Ishikawa (cell line): ENCODE measurements around the gene APOH.

Source experiments
- CEBPB ChIP-seq: IDR thresholded peaks from 2 replicates; pipeline ENCODE4 v1.6.1; 2012
- CREB1 ChIP-seq: IDR thresholded peaks from 2 replicates; pipeline ENCODE4 v1.6.1; 2012; ENCODE audit warnings: low read depth
- EGR1 ChIP-seq: IDR thresholded peaks from 2 replicates; pipeline ENCODE4 v1.6.1; 2012
- EP300 ChIP-seq: IDR thresholded peaks from 2 replicates; pipeline ENCODE4 v1.6.1; 2012; ENCODE audit warnings: borderline replicate concordance
- FOXM1 ChIP-seq: IDR thresholded peaks from 2 replicates; pipeline ENCODE4 v1.6.1; 2012; ENCODE audit warnings: low read depth, borderline replicate concordance
- NFIC ChIP-seq: IDR thresholded peaks from 2 replicates; pipeline ENCODE4 v1.6.1; 2012
- RAD21 ChIP-seq: IDR thresholded peaks from 2 replicates; pipeline ENCODE4 v1.6.1; 2012; ENCODE audit warnings: low read depth
- TAF1 ChIP-seq: IDR thresholded peaks from 2 replicates; pipeline ENCODE4 v1.6.1; 2012; ENCODE audit warnings: low read depth, mild to moderate bottlenecking
- TCF12 ChIP-seq: IDR thresholded peaks from 2 replicates; pipeline ENCODE4 v1.6.1; 2012; ENCODE audit warnings: low read depth
- TEAD4 ChIP-seq: IDR thresholded peaks from 2 replicates; pipeline ENCODE4 v1.6.1; 2012
- YY1 ChIP-seq: IDR thresholded peaks from 2 replicates; pipeline ENCODE4 v1.6.1; 2012; ENCODE audit warnings: low read depth
- ZBTB7A ChIP-seq: IDR thresholded peaks from 2 replicates; pipeline ENCODE4 v1.6.1; 2012; ENCODE audit warnings: low read depth
- TF ChIP-seq, protein P1 (sequence below): IDR thresholded peaks from 2 replicates; pipeline ENCODE4 v1.6.1; 2012; ENCODE audit warnings: low read depth, mild to moderate bottlenecking
- TF ChIP-seq, protein P2 (sequence below): IDR thresholded peaks from 2 replicates; pipeline ENCODE4 v1.6.1; 2012
- TF ChIP-seq, protein P3 (sequence below): IDR thresholded peaks from 2 replicates; pipeline ENCODE4 v1.6.1; 2012

The APOH gene

DNA sequence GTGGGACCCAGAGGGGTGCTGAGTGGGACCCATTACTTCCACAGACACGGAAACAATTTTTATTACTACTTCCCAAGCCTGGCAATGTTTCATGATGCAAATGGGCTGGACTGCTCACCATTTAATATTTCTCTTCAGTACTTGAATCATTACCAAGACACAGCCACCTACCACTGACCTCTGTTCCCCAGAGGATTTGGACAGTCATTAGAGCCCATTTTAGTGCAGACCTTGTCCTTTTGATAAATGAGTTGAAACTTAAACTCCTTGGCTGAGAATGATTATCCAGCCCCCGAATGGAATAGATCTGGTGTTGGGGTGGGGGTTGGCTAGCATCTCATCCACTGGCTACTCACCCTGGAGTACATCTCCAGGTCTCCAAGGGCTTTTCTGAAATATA is 33.6 kb upstream of the APOH start:
- TF ChIP-seq FOXM1 (no peak), EP300 (no peak), RAD21 (no peak), NFIC (no peak), TCF12 (no peak), EGR1 (no peak), TEAD4 (no peak), TAF1 (no peak), YY1 (no peak), ZBTB7A (no peak), CEBPB (no peak)
- TF ChIP-seq, protein P1, sequence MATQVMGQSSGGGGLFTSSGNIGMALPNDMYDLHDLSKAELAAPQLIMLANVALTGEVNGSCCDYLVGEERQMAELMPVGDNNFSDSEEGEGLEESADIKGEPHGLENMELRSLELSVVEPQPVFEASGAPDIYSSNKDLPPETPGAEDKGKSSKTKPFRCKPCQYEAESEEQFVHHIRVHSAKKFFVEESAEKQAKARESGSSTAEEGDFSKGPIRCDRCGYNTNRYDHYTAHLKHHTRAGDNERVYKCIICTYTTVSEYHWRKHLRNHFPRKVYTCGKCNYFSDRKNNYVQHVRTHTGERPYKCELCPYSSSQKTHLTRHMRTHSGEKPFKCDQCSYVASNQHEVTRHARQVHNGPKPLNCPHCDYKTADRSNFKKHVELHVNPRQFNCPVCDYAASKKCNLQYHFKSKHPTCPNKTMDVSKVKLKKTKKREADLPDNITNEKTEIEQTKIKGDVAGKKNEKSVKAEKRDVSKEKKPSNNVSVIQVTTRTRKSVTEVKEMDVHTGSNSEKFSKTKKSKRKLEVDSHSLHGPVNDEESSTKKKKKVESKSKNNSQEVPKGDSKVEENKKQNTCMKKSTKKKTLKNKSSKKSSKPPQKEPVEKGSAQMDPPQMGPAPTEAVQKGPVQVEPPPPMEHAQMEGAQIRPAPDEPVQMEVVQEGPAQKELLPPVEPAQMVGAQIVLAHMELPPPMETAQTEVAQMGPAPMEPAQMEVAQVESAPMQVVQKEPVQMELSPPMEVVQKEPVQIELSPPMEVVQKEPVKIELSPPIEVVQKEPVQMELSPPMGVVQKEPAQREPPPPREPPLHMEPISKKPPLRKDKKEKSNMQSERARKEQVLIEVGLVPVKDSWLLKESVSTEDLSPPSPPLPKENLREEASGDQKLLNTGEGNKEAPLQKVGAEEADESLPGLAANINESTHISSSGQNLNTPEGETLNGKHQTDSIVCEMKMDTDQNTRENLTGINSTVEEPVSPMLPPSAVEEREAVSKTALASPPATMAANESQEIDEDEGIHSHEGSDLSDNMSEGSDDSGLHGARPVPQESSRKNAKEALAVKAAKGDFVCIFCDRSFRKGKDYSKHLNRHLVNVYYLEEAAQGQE = no peak

DNA sequence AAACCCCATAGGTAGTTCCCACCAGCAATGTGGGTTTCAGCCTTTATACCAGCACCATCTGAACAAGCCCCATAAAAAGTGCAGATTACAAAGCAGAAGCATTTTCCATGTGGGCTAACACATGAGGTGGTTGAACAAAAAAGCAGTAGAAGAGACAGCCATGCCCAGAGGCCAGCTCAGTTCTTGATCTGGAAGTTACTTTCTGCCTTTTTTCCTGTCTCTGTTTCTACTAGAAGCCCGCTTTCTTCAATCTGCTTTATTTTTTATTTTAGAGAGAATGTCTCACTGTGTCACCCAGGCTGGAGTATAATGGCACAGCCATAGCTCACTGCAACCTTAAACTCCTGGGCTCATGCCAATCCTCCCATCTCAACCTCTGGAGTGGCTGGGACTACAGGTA is 31.5 kb upstream of the APOH start:
- TF ChIP-seq EGR1 (no peak), EP300 (no peak), RAD21 (no peak), YY1 (no peak), TEAD4 (no peak)
- TF ChIP-seq, protein P2, sequence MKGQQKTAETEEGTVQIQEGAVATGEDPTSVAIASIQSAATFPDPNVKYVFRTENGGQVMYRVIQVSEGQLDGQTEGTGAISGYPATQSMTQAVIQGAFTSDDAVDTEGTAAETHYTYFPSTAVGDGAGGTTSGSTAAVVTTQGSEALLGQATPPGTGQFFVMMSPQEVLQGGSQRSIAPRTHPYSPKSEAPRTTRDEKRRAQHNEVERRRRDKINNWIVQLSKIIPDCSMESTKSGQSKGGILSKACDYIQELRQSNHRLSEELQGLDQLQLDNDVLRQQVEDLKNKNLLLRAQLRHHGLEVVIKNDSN = no peak
- TF ChIP-seq, protein P3, sequence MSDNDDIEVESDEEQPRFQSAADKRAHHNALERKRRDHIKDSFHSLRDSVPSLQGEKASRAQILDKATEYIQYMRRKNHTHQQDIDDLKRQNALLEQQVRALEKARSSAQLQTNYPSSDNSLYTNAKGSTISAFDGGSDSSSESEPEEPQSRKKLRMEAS = no peak

DNA sequence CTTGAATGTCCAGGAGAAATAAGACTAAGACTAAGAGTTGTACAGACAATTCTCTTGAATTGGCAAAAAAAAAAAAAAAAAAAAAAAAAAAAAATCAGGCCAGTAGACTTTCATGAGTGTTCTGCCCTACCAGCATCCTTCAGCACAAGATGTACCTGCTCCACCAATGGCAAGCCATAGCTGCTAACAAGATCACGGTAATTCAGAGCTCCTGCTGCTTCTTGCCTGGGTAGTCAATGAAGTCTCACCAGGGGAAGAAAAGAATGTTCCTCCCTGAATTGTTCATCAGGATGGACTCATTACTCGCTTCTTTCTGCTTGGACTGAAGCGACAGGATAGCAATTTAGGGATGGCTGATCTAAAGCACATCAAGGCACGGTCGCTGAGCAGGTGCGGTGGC is 31.1 kb upstream of the APOH start:
- TF ChIP-seq RAD21 = no peak
- TF ChIP-seq ZBTB7A = no peak

DNA sequence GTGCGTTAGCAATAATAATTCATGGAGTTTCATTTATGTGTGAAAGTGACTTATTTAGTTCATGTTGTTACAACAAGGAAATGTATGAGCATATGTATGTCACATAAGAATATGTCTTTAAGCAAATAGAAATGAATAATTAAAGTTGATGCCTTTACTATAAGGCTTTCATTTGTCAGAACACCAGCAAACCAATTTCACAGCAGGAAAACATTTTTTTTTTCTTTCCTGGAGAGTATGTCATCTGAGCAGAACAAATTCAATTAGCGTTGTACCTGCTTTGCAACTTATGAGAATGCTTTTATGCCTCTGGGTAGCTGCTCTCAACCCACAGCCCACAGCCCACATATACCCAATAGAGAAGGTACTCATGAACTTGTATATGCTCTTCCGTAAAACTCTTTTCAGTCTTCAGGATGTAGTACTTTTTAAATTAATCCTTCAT is 26.3 kb upstream of the APOH start:
- TF ChIP-seq, protein P3 = no peak
- TF ChIP-seq CREB1 (no peak), NFIC (0 out of 2 replicates have a peak, but pooled peaks have one; percentile 17)

DNA sequence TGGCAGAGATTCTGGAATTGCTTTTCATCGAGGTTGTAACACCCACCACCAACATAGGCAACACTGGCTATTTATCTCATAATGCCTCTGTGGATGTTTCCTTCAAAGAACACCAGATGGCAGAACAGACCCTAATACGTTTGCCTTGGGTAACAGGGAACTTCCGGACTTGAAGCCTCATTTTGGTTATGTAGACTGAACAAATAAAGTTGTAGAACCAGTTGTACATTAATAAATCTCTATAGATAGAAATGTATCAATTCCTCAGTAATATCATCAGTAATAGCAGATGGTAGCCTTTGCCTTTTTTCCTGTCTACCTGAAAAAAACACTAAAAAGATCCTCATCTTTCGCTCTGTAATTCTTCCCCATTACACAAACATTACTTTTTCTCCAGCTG is 25.9 kb upstream of the APOH start:
- TF ChIP-seq, protein P2 = no peak
- TF ChIP-seq RAD21 = peak; percentile 91

DNA sequence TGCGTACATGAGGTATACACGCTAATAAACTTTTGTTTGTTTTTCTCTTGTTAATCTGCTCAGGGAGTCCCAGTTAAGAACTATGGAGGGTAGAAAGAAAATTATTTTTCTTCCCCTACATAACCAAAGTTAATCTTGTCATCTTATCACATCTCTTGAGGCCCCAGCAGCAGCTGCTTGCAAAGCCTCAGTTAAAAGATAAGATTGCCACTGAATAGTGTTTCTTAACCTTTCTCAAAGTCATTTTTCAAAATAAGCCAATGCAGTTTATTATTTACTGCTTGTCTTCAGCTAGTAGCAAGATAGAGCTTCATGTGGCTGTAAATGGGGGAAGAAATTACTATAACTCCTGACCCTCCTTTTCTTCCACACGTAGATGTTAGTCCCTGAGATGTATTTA is 21.5 kb upstream of the APOH start:
- TF ChIP-seq ZBTB7A = no peak
- TF ChIP-seq, protein P2 = no peak
- no peak for TF ChIP-seq YY1
- TF ChIP-seq TAF1 = no peak
- TF ChIP-seq TEAD4 = no peak
- TF ChIP-seq FOXM1 = no peak
- no peak for TF ChIP-seq TCF12
- TF ChIP-seq, protein P1 = no peak
- TF ChIP-seq RAD21 = no peak
- TF ChIP-seq CEBPB = no peak
- no peak for TF ChIP-seq CREB1

DNA sequence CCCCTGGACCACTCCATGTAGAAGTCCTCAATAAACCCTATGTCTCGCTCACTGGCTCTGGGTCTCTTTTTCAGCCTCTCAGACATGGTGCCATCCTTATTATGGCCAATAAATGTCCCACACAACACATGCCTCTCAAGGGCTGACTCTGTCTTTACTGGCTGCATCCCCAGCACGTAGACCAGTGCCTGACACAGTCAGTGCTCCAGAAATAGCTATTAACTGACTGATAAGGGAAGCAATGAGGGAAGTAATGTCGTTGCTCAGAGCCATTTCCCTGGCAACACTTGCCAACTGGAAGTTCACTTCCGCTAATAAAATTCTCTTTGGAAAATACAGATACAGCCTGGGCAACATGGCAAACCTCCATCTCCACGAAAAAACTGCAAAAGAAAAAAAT is 19.1 kb upstream of the APOH start:
- TF ChIP-seq ZBTB7A = no peak
- TF ChIP-seq, protein P2 = no peak
